KMS-11 (cell line): ENCODE results near the gene MED12.

ENCODE experiments used
- H2AFZ ChIP-seq: fragments of 200-600 bp; sonication (generic); 2 replicates; pipeline ENCODE4 v1.6.1; 2016; ENCODE audit warnings: antibody characterized with exemption, mixed run types, low read depth
- H3K27ac ChIP-seq: fragments of 200-600 bp; sonication (generic); 2 replicates; pipeline ENCODE4 v1.6.1; 2016; ENCODE audit warnings: mild to moderate bottlenecking, mixed run types
- H3K27me3 ChIP-seq: fragments of 200-600 bp; sonication (generic); 2 replicates; pipeline ENCODE4 v1.6.1; 2017; ENCODE audit warnings: mild to moderate bottlenecking, low read depth, mixed run types, moderate library complexity; ENCODE audit not compliant: insufficient read depth
- H3K36me3 ChIP-seq: fragments of 200-600 bp; sonication (generic); 2 replicates; pipeline ENCODE4 v1.6.1; 2017; ENCODE audit warnings: mild to moderate bottlenecking, mixed run types; ENCODE audit not compliant: insufficient read depth
- H3K4me1 ChIP-seq: fragments of 200-600 bp; sonication (generic); 2 replicates; pipeline ENCODE4 v1.6.1; 2016; ENCODE audit warnings: mild to moderate bottlenecking, low read depth, mixed run types; ENCODE audit not compliant: poor library complexity, severe bottlenecking
- H3K4me2 ChIP-seq: fragments of 200-600 bp; sonication (generic); 2 replicates; pipeline ENCODE4 v1.7.0; 2016; ENCODE audit warnings: mild to moderate bottlenecking, mixed run types
- H3K4me3 ChIP-seq: fragments of 200-600 bp; sonication (generic); IDR thresholded peaks from 2 replicates; pipeline ENCODE4 v1.6.1; 2017; ENCODE audit warnings: low read depth, low read length, mixed read lengths; ENCODE audit not compliant: insufficient read depth
- H3K79me2 ChIP-seq: fragments of 200-600 bp; sonication (generic); 2 replicates; pipeline ENCODE4 v1.6.1; 2016; ENCODE audit warnings: low read depth, mixed run types; ENCODE audit not compliant: insufficient read depth
- H3K9ac ChIP-seq: fragments of 200-600 bp; sonication (generic); 2 replicates; pipeline ENCODE4 v1.6.1; 2016; ENCODE audit warnings: mild to moderate bottlenecking, mixed run types
- H4K20me1 ChIP-seq: fragments of 200-600 bp; sonication (generic); 2 replicates; pipeline ENCODE4 v1.6.1; 2016; ENCODE audit warnings: mild to moderate bottlenecking, mixed run types; ENCODE audit not compliant: insufficient read depth
- CTCF ChIP-seq: fragments of 200-600 bp; sonication (generic); conservative IDR thresholded peaks from 2 replicates; pipeline ENCODE4 v1.6.1; 2017; ENCODE audit warnings: low read depth, mild to moderate bottlenecking, antibody characterized with exemption, low read length, moderate library complexity, mixed read lengths

MED12 gene

GRCh38 chrX:71131510-71131909 is 13.1 kb downstream of the MED12 start:
- no peak overlapping the region for H3K9ac ChIP-seq
- H3K4me3 ChIP-seq: no peak overlapping the region
- no peak overlapping the region for H3K27ac ChIP-seq
- H3K79me2 ChIP-seq: no peaks in the 10 kb centered on the region
- no peak for TF ChIP-seq CTCF
- H2AFZ ChIP-seq: no peak overlapping the region
- H3K27me3 ChIP-seq: no peaks in the 10 kb centered on the region
- no peaks in the 10 kb centered on the region for H3K4me1 ChIP-seq
- H4K20me1 ChIP-seq: no peaks in the 10 kb centered on the region
- H3K4me2 ChIP-seq: no peak overlapping the region
- no peaks in the 10 kb centered on the region for H3K36me3 ChIP-seq

- no peaks in the 10 kb centered on the region for H3K4me1 ChIP-seq
- no peak overlapping the region for H3K9ac ChIP-seq
- no peak overlapping the region for H3K4me3 ChIP-seq
- H3K36me3 ChIP-seq: no peaks in the 10 kb centered on the region
- no peaks in the 10 kb centered on the region for H3K79me2 ChIP-seq
- no peaks in the 10 kb centered on the region for H4K20me1 ChIP-seq
- H3K27me3 ChIP-seq: no peaks in the 10 kb centered on the region
- no peak overlapping the region for H3K4me2 ChIP-seq
- no peak for TF ChIP-seq CTCF
- no peak overlapping the region for H2AFZ ChIP-seq
- no peak overlapping the region for H3K27ac ChIP-seq
These were observed 22.0 kb downstream of the MED12 start for GRCh38 chrX:71140440-71140839.

GRCh38 chrX:71143508-71143907 is 25.1 kb downstream of the MED12 start:
- H3K36me3 ChIP-seq: no peaks in the 10 kb centered on the region
- no peak overlapping the region for H3K4me2 ChIP-seq
- TF ChIP-seq CTCF: no peak
- H2AFZ ChIP-seq: no peak overlapping the region
- no peak overlapping the region for H3K9ac ChIP-seq
- no peaks in the 10 kb centered on the region for H3K27me3 ChIP-seq
- H3K79me2 ChIP-seq: no peaks in the 10 kb centered on the region
- H3K4me1 ChIP-seq: no peaks in the 10 kb centered on the region
- H4K20me1 ChIP-seq: no peaks in the 10 kb centered on the region
- H3K4me3 ChIP-seq: no peak overlapping the region
- H3K27ac ChIP-seq: no peak overlapping the region

- H2AFZ ChIP-seq: no peak within 1 kb of the TSS
- no peaks in the 10 kb centered on the region for H3K4me1 ChIP-seq
- H3K27me3 ChIP-seq: no peaks in the 10 kb centered on the region
- H4K20me1 ChIP-seq: no peaks in the 10 kb centered on the region
- H3K9ac ChIP-seq: no peak within 1 kb of the TSS
- H3K27ac ChIP-seq: no peak within 1 kb of the TSS
- H3K36me3 ChIP-seq: no peaks in the 10 kb centered on the region
- no peaks in the 10 kb centered on the region for H3K79me2 ChIP-seq
- no peak within 1 kb of the TSS for H3K4me3 ChIP-seq
- no peak within 1 kb of the TSS for H3K4me2 ChIP-seq
- no peak for TF ChIP-seq CTCF
These were observed 26.3 kb downstream of the MED12 start, which contains the start of gene NLGN3 for GRCh38 chrX:71144651-71145050. NLGN3 (plus strand) TSS chrX:71144841; CDS start chrX:71147750, 2,909 bp downstream.
